Neural cell (in vitro differentiated cells): ENCODE results near the gene ING5. TPM values are rescaled to one million over a fixed set of nuclear protein-coding genes. Genes with fewer than 3 reads are reported as not detected.
A peak's percentile ranks its signal among the peaks of the same experiment; 100 is the strongest.
"Not testable (repeated sequence)": the region's sequence is repeated elsewhere in the genome, so short reads cannot be mapped to it uniquely, and the experiment has no call there.

Source experiments
- H2AFZ ChIP-seq: fragments of 200-600, 300-800 bp; sonication (generic), shearing (Covaris generic); 2 replicates; pipeline ENCODE4 v1.6.0; 2014; ENCODE audit warnings: low read depth, mild to moderate bottlenecking, antibody characterized with exemption, low read length, moderate library complexity
- H3F3A ChIP-seq: fragments of 200-600 bp; shearing (Covaris generic); 2 replicates; pipeline ENCODE4 v1.6.1; 2016; ENCODE audit warnings: mild to moderate bottlenecking, moderate library complexity, mixed read lengths, antibody characterized with exemption, low read length; ENCODE audit not compliant: insufficient read depth, poor library complexity, severe bottlenecking
- H3K27ac ChIP-seq: fragments of 200-600, 300-800 bp; sonication (generic), shearing (Covaris generic); 2 replicates; pipeline ENCODE4 v1.5.1; 2014; ENCODE audit warnings: mild to moderate bottlenecking, low read length, moderate library complexity
- H3K27me3 ChIP-seq: fragments of 300-800, 200-600 bp; sonication (generic), shearing (Covaris generic); 2 replicates; pipeline ENCODE4 v1.6.0; 2014; ENCODE audit warnings: mild to moderate bottlenecking, low read depth, low read length, moderate library complexity; ENCODE audit not compliant: insufficient read depth
- H3K36me3 ChIP-seq: fragments of 300-800, 200-600 bp; sonication (generic), shearing (Covaris generic); 2 replicates; pipeline ENCODE4 v1.5.1; 2014; ENCODE audit warnings: mild to moderate bottlenecking, antibody characterized with exemption, low read length, moderate library complexity; ENCODE audit not compliant: insufficient read depth
- H3K4me2 ChIP-seq: fragments of 300-800, 200-600 bp; sonication (generic), shearing (Covaris generic); 2 replicates; pipeline ENCODE4 v1.6.0; 2014; ENCODE audit warnings: mild to moderate bottlenecking, low read length
- H3K4me3 ChIP-seq: fragments of 300-800, 200-600 bp; sonication (generic), shearing (Covaris generic); 2 replicates; pipeline ENCODE4 v1.5.1; 2014; ENCODE audit warnings: mild to moderate bottlenecking, low read length, moderate library complexity
- H3K79me2 ChIP-seq: fragments of 200-600 bp; shearing (Covaris generic); replicated peaks from 2 replicates; pipeline ENCODE4 v1.6.0; 2014; ENCODE audit warnings: mild to moderate bottlenecking, low read length, moderate library complexity; ENCODE audit not compliant: insufficient read depth
- H3K9ac ChIP-seq: fragments of 300-800, 200-600 bp; sonication (generic), shearing (Covaris generic); 2 replicates; pipeline ENCODE4 v1.6.1; 2016; ENCODE audit warnings: mild to moderate bottlenecking, low read length, mixed read lengths
- H3K9me2 ChIP-seq: fragments of 200-600 bp; shearing (Covaris generic); 2 replicates; pipeline ENCODE4 v1.6.1; 2016; ENCODE audit warnings: mild to moderate bottlenecking, low read length, mixed read lengths; ENCODE audit not compliant: insufficient read depth
- H3K9me3 ChIP-seq: fragments of 200-600, 300-800 bp; sonication (generic), shearing (Covaris generic); 2 replicates; pipeline ENCODE4 v1.6.1; 2016; ENCODE audit warnings: mild to moderate bottlenecking, mixed run types, low read length, moderate library complexity, mixed read lengths
- H4K20me1 ChIP-seq: fragments of 200-600 bp; shearing (Covaris generic); 2 replicates; pipeline ENCODE4 v1.6.1; 2016; ENCODE audit warnings: mild to moderate bottlenecking, mixed run types; ENCODE audit not compliant: insufficient read depth
- CTCF ChIP-seq: fragments of 450-650 bp; IDR thresholded peaks from 2 replicates; pipeline ENCODE4 v1.5.1; 2014; ENCODE audit warnings: antibody characterized with exemption, mild to moderate bottlenecking, moderate library complexity; ENCODE audit not compliant: poor library complexity, severe bottlenecking
- EP300 ChIP-seq: fragments of 450-650 bp; conservative IDR thresholded peaks from 2 replicates; pipeline ENCODE4 v1.6.1; 2014; ENCODE audit warnings: antibody characterized with exemption, mild to moderate bottlenecking, moderate library complexity; ENCODE audit not compliant: poor library complexity, severe bottlenecking
- EZH2 ChIP-seq: fragments of 200-600, 300-800 bp; shearing (Covaris generic), sonication (generic); IDR thresholded peaks from 2 replicates; pipeline ENCODE4 v1.6.1; 2014; ENCODE audit warnings: antibody characterized with exemption, low read length, borderline replicate concordance, mild to moderate bottlenecking; ENCODE audit not compliant: insufficient read depth, poor library complexity, severe bottlenecking
- MXI1 ChIP-seq: fragments of 450-650 bp; conservative IDR thresholded peaks from 2 replicates; pipeline ENCODE4 v1.6.1; 2014; ENCODE audit warnings: antibody characterized with exemption, mild to moderate bottlenecking; ENCODE audit not compliant: poor library complexity, severe bottlenecking
- POLR2AphosphoS5 ChIP-seq: IDR thresholded peaks from 2 replicates; pipeline ENCODE4 v1.6.1; 2012
- RAD21 ChIP-seq: fragments of 450-650 bp; conservative IDR thresholded peaks from 2 replicates; pipeline ENCODE4 v1.6.1; 2014; ENCODE audit warnings: antibody characterized with exemption, mild to moderate bottlenecking, moderate library complexity
- REST ChIP-seq: IDR thresholded peaks from 2 replicates; pipeline ENCODE4 v1.6.1; 2012; ENCODE audit warnings: borderline replicate concordance
- SMC3 ChIP-seq: fragments of 450-650 bp; conservative IDR thresholded peaks from 2 replicates; pipeline ENCODE4 v1.6.1; 2014; ENCODE audit warnings: antibody characterized with exemption, mild to moderate bottlenecking, moderate library complexity; ENCODE audit not compliant: poor library complexity
- TAF1 ChIP-seq: IDR thresholded peaks from 2 replicates; pipeline ENCODE4 v1.6.1; 2012; ENCODE audit warnings: low read depth
- polyA plus RNA-seq: library from polyadenylated mRNA; depleted of rRNA; stranded (reverse); fragments of >200 nt; gene quantifications from 2 replicates; pipeline ENCODE4 v1.2.3, GENCODE V29; 2014

ING5 gene
- polyA plus RNA-seq, 1 donor from 2014 or later, result 22.8 TPM

- Histone ChIP-seq H3K9ac (no peak overlapping the region), H4K20me1 (no peaks in the 10 kb centered on the region), H3K9me3 (no peaks in the 10 kb centered on the region), H2AFZ (no peak overlapping the region), H3K9me2 (no peaks in the 10 kb centered on the region), H3K36me3 (no peaks in the 10 kb centered on the region), H3F3A (no peaks in the 10 kb centered on the region), H3K4me3 (no peak overlapping the region), H3K27me3 (no peaks in the 10 kb centered on the region), H3K27ac (no peak overlapping the region), H3K4me2 (no peak overlapping the region), H3K79me2 (no peaks in the 10 kb centered on the region)
- TF ChIP-seq MXI1, result no peak
- TF ChIP-seq TAF1, result no peak
These were observed 43.5 kb upstream of the ING5 start for GRCh38 chr2:241658296-241658695.

- no peaks in the 10 kb centered on the region for H3K9me3 ChIP-seq
- H3K27ac ChIP-seq, result no peak overlapping the region
- H3K36me3 ChIP-seq, result no peaks in the 10 kb centered on the region
- TF ChIP-seq RAD21, result peak; percentile 72
- TF ChIP-seq EP300, result no peak
- TF ChIP-seq EZH2, result no peak
- peak; percentile 72 for TF ChIP-seq CTCF
- TF ChIP-seq SMC3, result peak; percentile 77
- H3K4me2 ChIP-seq, result no peak overlapping the region
- H3K9ac ChIP-seq, result no peak overlapping the region
- no peaks in the 10 kb centered on the region for H4K20me1 ChIP-seq
- H3F3A ChIP-seq, result no peaks in the 10 kb centered on the region
- no peaks in the 10 kb centered on the region for H3K9me2 ChIP-seq
- H3K79me2 ChIP-seq, result no peaks in the 10 kb centered on the region
- H2AFZ ChIP-seq, result no peak overlapping the region
- H3K4me3 ChIP-seq, result no peak overlapping the region
- H3K27me3 ChIP-seq, result no peaks in the 10 kb centered on the region
These were observed 42.6 kb upstream of the ING5 start for GRCh38 chr2:241659150-241659739.

GRCh38 chr2:241660593-241661213 lies 41.1 kb upstream of the ING5 start:
- Histone ChIP-seq H3K9ac (no peak overlapping the region), H3K9me3 (no peaks in the 10 kb centered on the region), H2AFZ (no peak overlapping the region), H3K4me3 (no peak overlapping the region), H3K27ac (no peak overlapping the region), H3K79me2 (no peaks in the 10 kb centered on the region), H3K27me3 (no peaks in the 10 kb centered on the region), H3K9me2 (no peaks in the 10 kb centered on the region), H3K36me3 (no peaks in the 10 kb centered on the region), H3F3A (no peaks in the 10 kb centered on the region), H3K4me2 (no peak overlapping the region), H4K20me1 (no peaks in the 10 kb centered on the region)
- TF ChIP-seq POLR2AphosphoS5, result no peak
- no peak for TF ChIP-seq TAF1
- TF ChIP-seq EP300, result no peak
- TF ChIP-seq CTCF, result no peak
- no peak for TF ChIP-seq RAD21
- no peak for TF ChIP-seq MXI1
- TF ChIP-seq EZH2, result no peak
- no peak for TF ChIP-seq SMC3
- no peak for TF ChIP-seq REST

- H3K9ac ChIP-seq, H3K9me3 ChIP-seq, H2AFZ ChIP-seq, H3K4me2 ChIP-seq, H3K4me3 ChIP-seq, H4K20me1 ChIP-seq, H3K36me3 ChIP-seq, H3K27ac ChIP-seq, H3F3A ChIP-seq, H3K79me2 ChIP-seq, H3K27me3 ChIP-seq, H3K9me2 ChIP-seq: not testable (repeated sequence)
These were observed 39.1 kb upstream of the ING5 start for GRCh38 chr2:241662731-241663130.
